HEK293 (cell line): Measurements from ENCODE around the gene SVIL.

ENCODE experiments used
- BCL11A ChIP-seq: fragments of 450-650 bp; formaldehyde crosslinking; IDR thresholded peaks from 2 replicates; pipeline ENCODE4 v1.5.1; 2016; ENCODE audit warnings: low read depth, missing biosample characterization, missing genetic modification characterization
- ELK4 ChIP-seq: IDR thresholded peaks from 2 replicates; pipeline ENCODE4 v1.6.1; 2011; ENCODE audit warnings: mild to moderate bottlenecking, low read depth, low read length, borderline replicate concordance
- GLI4 ChIP-seq: fragments of 450-650 bp; formaldehyde crosslinking; IDR thresholded peaks from 2 replicates; pipeline ENCODE4 v1.5.1; 2016; ENCODE audit warnings: missing biosample characterization, missing genetic modification characterization
- HOXC10 ChIP-seq: sonication (generic); formaldehyde crosslinking; IDR thresholded peaks from 2 replicates; pipeline ENCODE4 v1.8.1; 2023; ENCODE audit warnings: mild to moderate bottlenecking, missing genetic modification reagents
- KLF1 ChIP-seq: fragments of 450-650 bp; formaldehyde crosslinking; IDR thresholded peaks from 2 replicates; pipeline ENCODE4 v1.5.1; 2016; ENCODE audit warnings: missing biosample characterization, missing genetic modification characterization
- KLF10 ChIP-seq: fragments of 450-650 bp; IDR thresholded peaks from 2 replicates; pipeline ENCODE4 v1.5.1; 2018; ENCODE audit warnings: missing biosample characterization, mild to moderate bottlenecking, missing genetic modification characterization
- MYNN ChIP-seq: fragments of 450-650 bp; formaldehyde crosslinking; IDR thresholded peaks from 2 replicates; pipeline ENCODE4 v1.5.1; 2016; ENCODE audit warnings: missing biosample characterization, missing genetic modification characterization, borderline replicate concordance
- OVOL3 ChIP-seq: fragments of 450-650 bp; formaldehyde crosslinking; IDR thresholded peaks from 2 replicates; pipeline ENCODE4 v1.5.1; 2016; ENCODE audit warnings: missing biosample characterization, missing genetic modification characterization
- PRDM2 ChIP-seq: fragments of 450-650 bp; formaldehyde crosslinking; IDR thresholded peaks from 2 replicates; pipeline ENCODE4 v1.5.1; 2016; ENCODE audit warnings: missing biosample characterization, missing genetic modification characterization, borderline replicate concordance
- ZBTB48 ChIP-seq: fragments of 450-650 bp; formaldehyde crosslinking; IDR thresholded peaks from 2 replicates; pipeline ENCODE4 v1.5.1; 2016; ENCODE audit warnings: missing biosample characterization, missing genetic modification characterization
- ZBTB49 ChIP-seq: fragments of 450-650 bp; formaldehyde crosslinking; IDR thresholded peaks from 2 replicates; pipeline ENCODE4 v1.5.1; 2016; ENCODE audit warnings: missing biosample characterization, missing genetic modification characterization, low read depth
- ZFP69B ChIP-seq: fragments of 450-650 bp; formaldehyde crosslinking; IDR thresholded peaks from 2 replicates; pipeline ENCODE4 v1.5.1; 2016; ENCODE audit warnings: missing biosample characterization, missing genetic modification characterization
- ZNF112 ChIP-seq: fragments of 450-650 bp; formaldehyde crosslinking; IDR thresholded peaks from 2 replicates; pipeline ENCODE4 v1.5.0; 2017; ENCODE audit warnings: missing biosample characterization, missing genetic modification characterization
- ZNF114 ChIP-seq: fragments of 450-650 bp; formaldehyde crosslinking; IDR thresholded peaks from 2 replicates; pipeline ENCODE4 v1.5.0; 2017; ENCODE audit warnings: missing biosample characterization, missing genetic modification characterization
- ZNF121 ChIP-seq: fragments of 450-650 bp; formaldehyde crosslinking; IDR thresholded peaks from 2 replicates; pipeline ENCODE4 v1.5.1; 2016; ENCODE audit warnings: missing biosample characterization, missing genetic modification characterization
- ZNF16 ChIP-seq: fragments of 450-650 bp; formaldehyde crosslinking; IDR thresholded peaks from 2 replicates; pipeline ENCODE4 v1.5.1; 2016; ENCODE audit warnings: low read depth, missing biosample characterization, missing genetic modification characterization
- ZNF174 ChIP-seq: fragments of 450-650 bp; formaldehyde crosslinking; IDR thresholded peaks from 2 replicates; pipeline ENCODE4 v1.5.0; 2017; ENCODE audit warnings: missing biosample characterization, mild to moderate bottlenecking, missing genetic modification characterization
- ZNF239 ChIP-seq: fragments of 450-650 bp; formaldehyde crosslinking; IDR thresholded peaks from 2 replicates; pipeline ENCODE4 v1.5.1; 2016; ENCODE audit warnings: missing biosample characterization, missing genetic modification characterization
- ZNF24 ChIP-seq: fragments of 450-650 bp; formaldehyde crosslinking; IDR thresholded peaks from 2 replicates; pipeline ENCODE4 v1.5.1; 2016; ENCODE audit warnings: missing biosample characterization, missing genetic modification characterization
- ZNF248 ChIP-seq: fragments of 450-650 bp; formaldehyde crosslinking; IDR thresholded peaks from 2 replicates; pipeline ENCODE4 v1.5.1; 2017; ENCODE audit warnings: missing biosample characterization, missing genetic modification characterization
- ZNF292 ChIP-seq: fragments of 450-650 bp; formaldehyde crosslinking; IDR thresholded peaks from 2 replicates; pipeline ENCODE4 v1.5.1; 2016; ENCODE audit warnings: low read depth, missing biosample characterization, missing genetic modification characterization, borderline replicate concordance
- ZNF350 ChIP-seq: fragments of 450-650 bp; formaldehyde crosslinking; IDR thresholded peaks from 2 replicates; pipeline ENCODE4 v1.5.0; 2017; ENCODE audit warnings: missing biosample characterization, mild to moderate bottlenecking, missing genetic modification characterization
- ZNF362 ChIP-seq: fragments of 450-650 bp; formaldehyde crosslinking; IDR thresholded peaks from 2 replicates; pipeline ENCODE4 v1.5.1; 2016; ENCODE audit warnings: missing biosample characterization, missing genetic modification characterization
- ZNF561 ChIP-seq: fragments of 450-650 bp; IDR thresholded peaks from 2 replicates; pipeline ENCODE4 v1.5.1; 2018; ENCODE audit warnings: missing biosample characterization, missing genetic modification characterization, borderline replicate concordance
- ZNF626 ChIP-seq: fragments of 450-650 bp; sonication (Bioruptor Pico); formaldehyde crosslinking; IDR thresholded peaks from 2 replicates; pipeline ENCODE4 v1.5.1; 2018; ENCODE audit warnings: missing biosample characterization, missing genetic modification characterization, inconsistent platforms
- ZNF660 ChIP-seq: fragments of 450-650 bp; IDR thresholded peaks from 2 replicates; pipeline ENCODE4 v1.5.1; 2018; ENCODE audit warnings: missing biosample characterization, mild to moderate bottlenecking, missing genetic modification characterization
- ZNF692 ChIP-seq: fragments of 450-650 bp; formaldehyde crosslinking; IDR thresholded peaks from 2 replicates; pipeline ENCODE4 v1.5.1; 2016; ENCODE audit warnings: missing biosample characterization, missing genetic modification characterization
- ZNF701 ChIP-seq: fragments of 450-650 bp; formaldehyde crosslinking; IDR thresholded peaks from 2 replicates; pipeline ENCODE4 v1.5.1; 2016; ENCODE audit warnings: missing biosample characterization, missing genetic modification characterization
- ZNF792 ChIP-seq: fragments of 450-650 bp; formaldehyde crosslinking; IDR thresholded peaks from 2 replicates; pipeline ENCODE4 v1.5.1; 2016; ENCODE audit warnings: missing biosample characterization, missing genetic modification characterization
- ZXDB ChIP-seq: fragments of 450-650 bp; formaldehyde crosslinking; IDR thresholded peaks from 2 replicates; pipeline ENCODE4 v1.5.1; 2016; ENCODE audit warnings: missing biosample characterization, missing genetic modification characterization

SVIL gene

GRCh38 chr10:29657719-29658274 lies 23.0 kb upstream of the SVIL start (continued):
- no peak for TF ChIP-seq PRDM2
- no peak for TF ChIP-seq ZNF701 (tag by site-specific recombination)
- TF ChIP-seq MYNN (tag by site-specific recombination) = no peak
- TF ChIP-seq ZNF112 (tag by site-specific recombination) = no peak
- TF ChIP-seq ZNF561 (tag by site-specific recombination) = no peak; the same call in 1 of the 2 replicates
- no peak for TF ChIP-seq ZNF350 (tag by site-specific recombination)
- TF ChIP-seq BCL11A = 0 out of 2 replicates have a peak, but pooled peaks have one; percentile 56
- TF ChIP-seq ZNF121 (tag by site-specific recombination) = no peak
- no peak for TF ChIP-seq ZBTB48 (tag by site-specific recombination)
- TF ChIP-seq HOXC10 (CRISPR knock-in tag) = no peak
- TF ChIP-seq KLF1 (tag by site-specific recombination) = no peak
- no peak for TF ChIP-seq ZNF626 (tag by site-specific recombination)
- TF ChIP-seq ZBTB49 (tag by site-specific recombination) = no peak
- TF ChIP-seq ZNF292 (tag by site-specific recombination) = no peak
- no peak for TF ChIP-seq GLI4
- peak; percentile 67 for TF ChIP-seq ZNF362
- TF ChIP-seq ZNF660 = no peak
- peak; percentile 73; the same call in 1 of the 2 replicates for TF ChIP-seq ZNF24
- no peak for TF ChIP-seq ZNF174 (tag by site-specific recombination)
- TF ChIP-seq ZNF248 = no peak
- TF ChIP-seq OVOL3 = peak; percentile 91
- TF ChIP-seq ZNF239 (tag by site-specific recombination) = no peak
- peak; percentile 45; the same call in 1 of the 2 replicates for TF ChIP-seq KLF10
- TF ChIP-seq ELK4 = no peak
- TF ChIP-seq ZNF692 (tag by site-specific recombination) = peak; percentile 46; the same call in 1 of the 2 replicates
- TF ChIP-seq ZNF792 (tag by site-specific recombination) = no peak
- no peak for TF ChIP-seq ZNF16 (tag by site-specific recombination)
- TF ChIP-seq ZNF114 (tag by site-specific recombination) = no peak
- peak; percentile 37; the same call in 1 of the 2 replicates for TF ChIP-seq ZFP69B (tag by site-specific recombination)
- TF ChIP-seq ZXDB (tag by site-specific recombination) = peak; percentile 90
